Measurements from ENCODE around the gene NPHP4. TPM values are rescaled to one million over a fixed set of nuclear protein-coding genes. Genes with fewer than 3 reads are reported as not detected.

The NPHP4 gene
- total and polyA plus RNA-seq, 9 of the 15 experiments (the other 6 are each of a cell fraction or from before 2014, with no cell fraction given): 0.52 to 26.2 (median 6.7) TPM

- no peak overlapping the region for H2AFZ ChIP-seq (ENCODE audit: low read depth, low read length)
- 74% methylated on average over 17 of the region's 17 CpGs for WGBS (ENCODE audit: insufficient coverage, low coverage, missing lambda C conversion rate)
- no peak overlapping the region for H3K27ac ChIP-seq (ENCODE audit: extremely low read depth, low read depth, low read length)
- peaks cover 0 to 20% of the 10 kb centered on the region in 2 experiments; a peak in 1 of 5 replicates for H3K4me1 ChIP-seq (replicated peaks in 1 of 2; ENCODE audit: control insufficient read depth in 2 of 2, insufficient read depth in 2 of 2, low read length in 2 of 2)
- ChIA-PET CTCF (ENCODE audit: low intra/inter-chr PET ratio) (no interaction called here), POLR2A (interaction anchor here (0.6 kb wide), 1 partner anchor 10 kb away, joined by 3 read pairs; no protein-coding TSS in a partner anchor)
- H3K9ac ChIP-seq (ENCODE audit: insufficient read depth in 1 of 2, low read depth in 2 of 2, low read length in 2 of 2): no peak overlapping the region
- in situ Hi-C loops (cut with MboI) (no loop called here), intact Hi-C loops (cut with micrococcal nuclease) (no loop called here)
- ATAC-seq: no peak
- no TSS peak for BruUV-seq (replicated peaks)
- H3K79me2 ChIP-seq (ENCODE audit: control insufficient read depth, insufficient read depth, low read length): no peaks in the 10 kb centered on the region
- no peaks in the 10 kb centered on the region; the same call in 1 of the 2 replicates for H4K20me1 ChIP-seq (replicated peaks; ENCODE audit: control insufficient read depth, insufficient read depth, low read length)
- H3K9me1 ChIP-seq (ENCODE audit: control insufficient read depth, insufficient read depth, low read length): no peaks in the 10 kb centered on the region
- peaks cover 3% of the 10 kb centered on the region; the same call in 1 of the 2 replicates for H3K9me3 ChIP-seq (replicated peaks; ENCODE audit: control insufficient read depth, insufficient read depth, low read depth, low read length)
- TF ChIP-seq CREB5 (CRISPR knock-in tag; IDR thresholded peaks at IDR 0.05) (no peak), TEAD2 (tag; IDR thresholded peaks at IDR 0.05) (no peak), CREB3L1 (IDR thresholded peaks at IDR 0.05; ENCODE audit: borderline replicate concordance, low read depth) (no peak), TOE1 (IDR thresholded peaks at IDR 0.05; ENCODE audit: borderline replicate concordance) (no peak), TOE1 (CRISPR knock-in tag; IDR thresholded peaks at IDR 0.05; ENCODE audit: borderline replicate concordance, low read depth) (no peak), SIN3A (IDR thresholded peaks at IDR 0.05; ENCODE audit: borderline replicate concordance in 2 of 2, control insufficient read depth in 1 of 2, low read depth in 2 of 2, low read length in 2 of 2) (no peak), BCL6 (CRISPR knock-in tag; IDR thresholded peaks at IDR 0.05) (no peak), FIP1L1 (IDR thresholded peaks at IDR 0.05; ENCODE audit: low read depth, low read length, poor library complexity, severe bottlenecking) (no peak), SMARCA4 (IDR thresholded peaks at IDR 0.05) (no peak), GATAD2A (IDR thresholded peaks at IDR 0.05) (no peak), ZNF551 (CRISPR knock-in tag; IDR thresholded peaks at IDR 0.05) (no peak), PRPF4 (IDR thresholded peaks at IDR 0.05; ENCODE audit: insufficient read depth, low read depth, low read length, poor library complexity, severe bottlenecking) (no peak), SMAD4 (CRISPR knock-in tag; conservative IDR thresholded peaks at IDR 0.05) (no peak), DDX20 (tag; IDR thresholded peaks at IDR 0.05; ENCODE audit: low read depth) (no peak), MAZ (CRISPR knock-in tag; conservative IDR thresholded peaks at IDR 0.05 in 1 of 2, IDR thresholded peaks at IDR 0.05 in 1 of 2) (no peak), SMARCA5 (IDR thresholded peaks at IDR 0.05) (no peak)
- H3K4me3 ChIP-seq: no peak overlapping the region
- H3K27me3 ChIP-seq (ENCODE audit: control insufficient read depth in 2 of 2, insufficient read depth in 2 of 2, low read length in 2 of 2): peaks cover 0 to 9% of the 10 kb centered on the region in 2 experiments; a peak in 1 of 5 replicates
- DNase-seq (ENCODE audit: extremely low read depth in 1 of 4, low spot score in 3 of 4): no peak
- FAIRE-seq: no peak
- 0 out of 3 replicates have a peak, but pooled peaks cover 3% of the 10 kb centered on the region for H3K36me3 ChIP-seq (ENCODE audit: control insufficient read depth, insufficient read depth, low read length)
- H3K4me2 ChIP-seq (ENCODE audit: insufficient read depth, low read length): no peak overlapping the region
Measured at GRCh38 chr1:5857011-5857410, 135.2 kb downstream of the NPHP4 start.
